ENCODE results near the gene SRGN. TPM values are rescaled to one million over a fixed set of nuclear protein-coding genes. Genes with fewer than 3 reads are reported as not detected.

SRGN gene
- total RNA-seq, 2 experiments from 2014 or later, result 342 to 353 TPM

- intact Hi-C loops (cut with DNase I, micrococcal nuclease), result no loop called here
- Histone ChIP-seq H3K4me3 (ENCODE audit: low read length) (no peak overlapping the region), H3K27me3 (ENCODE audit: control insufficient read depth in 1 of 2, insufficient read depth in 2 of 2, low read length in 2 of 2) (no peaks in the 10 kb centered on the region), H3K36me3 (ENCODE audit: insufficient read depth, low read length) (no peaks in the 10 kb centered on the region), H3K27ac (ENCODE audit: low read depth in 1 of 2, low read length in 2 of 2) (no peak overlapping the region), H3K4me1 (ENCODE audit: insufficient read depth, low read length) (peaks cover 40% of the 10 kb centered on the region), H3K9me3 (ENCODE audit: control insufficient read depth in 1 of 2, insufficient read depth in 1 of 2, low read length in 2 of 2) (no peaks in the 10 kb centered on the region)
- TF ChIP-seq CTCF (IDR thresholded peaks at IDR 0.05), result no peak
- POLR2A ChIA-PET, result no interaction called here
- DNase-seq, result no peak
- Mint-ChIP-seq H3K36me3 (ENCODE audit: low read depth) (no peaks in the 10 kb centered on the region), H3K27ac (no peak overlapping the region), H3K27me3 (no peaks in the 10 kb centered on the region), H3K9me3 (no peaks in the 10 kb centered on the region), H3K4me3 (no peak overlapping the region), H3K4me1 (ENCODE audit: low read depth) (peaks cover 31% of the 10 kb centered on the region)
- CTCF ChIA-PET, result interaction anchor here (0.7 to 1.0 kb wide), 2 partner anchors 38 kb away, joined by 3 to 4 read pairs; no protein-coding TSS in a partner anchor
- no peak for ATAC-seq (ENCODE audit: poor library complexity)
These were observed 45.1 kb upstream of the SRGN start for GRCh38 chr10:69042838-69043237.

GRCh38 chr10:69043931-69044531 is 43.9 kb upstream of the SRGN start:
- POLR2A ChIA-PET, result interaction anchor here (1.0 to 3.7 kb wide), 8 partner anchors 11 to 55 kb away, joined by 3 to 38 read pairs (median 4); partner anchors contain the start of gene SRGN
- peaks cover 52% of the 10 kb centered on the region for H3K4me1 ChIP-seq (ENCODE audit: insufficient read depth, low read length)
- intact Hi-C loops (cut with DNase I, micrococcal nuclease), result no loop called here

GRCh38 chr10:69044546-69044945 is 43.4 kb upstream of the SRGN start:
- Histone ChIP-seq H3K27me3 (ENCODE audit: control insufficient read depth in 1 of 2, insufficient read depth in 2 of 2, low read length in 2 of 2) (no peaks in the 10 kb centered on the region), H3K9me3 (ENCODE audit: control insufficient read depth in 1 of 2, insufficient read depth in 1 of 2, low read length in 2 of 2) (no peaks in the 10 kb centered on the region), H3K4me3 (ENCODE audit: low read length) (no peak overlapping the region), H3K36me3 (ENCODE audit: insufficient read depth, low read length) (no peaks in the 10 kb centered on the region), H3K27ac (ENCODE audit: low read depth in 1 of 2, low read length in 2 of 2) (peak overlapping the region; percentile 60 to 72), H3K4me1 (ENCODE audit: insufficient read depth, low read length) (peaks cover 52% of the 10 kb centered on the region)
- Mint-ChIP-seq H3K36me3 (ENCODE audit: low read depth) (no peaks in the 10 kb centered on the region), H3K4me1 (ENCODE audit: low read depth) (peaks cover 31% of the 10 kb centered on the region), H3K4me3 (peak overlapping the region; percentile 26), H3K9me3 (no peaks in the 10 kb centered on the region), H3K27me3 (no peaks in the 10 kb centered on the region), H3K27ac (peak overlapping the region; percentile 93)
- DNase-seq (peak in 3 of 14 experiments; percentile 39 to 45 (median 43)), ATAC-seq (ENCODE audit: poor library complexity) (no peak)
- POLR2A ChIA-PET, result interaction anchor here (1.0 to 3.7 kb wide), 7 partner anchors 14 to 55 kb away, joined by 3 to 38 read pairs (median 4); partner anchors contain the start of gene SRGN
- CTCF ChIA-PET, result interaction anchor here (1.2 kb wide), 1 partner anchor 11 kb away, joined by 4 read pairs; no protein-coding TSS in a partner anchor
- intact Hi-C loops (cut with DNase I, micrococcal nuclease), result no loop called here
- no peak for TF ChIP-seq CTCF (IDR thresholded peaks at IDR 0.05)

More at GRCh38 chr10:69043931-69044531, 43.9 kb upstream of the SRGN start:
- DNase-seq, result peak in 9 of 14 experiments; percentile 9 to 75 (median 27)
- TF ChIP-seq CTCF (IDR thresholded peaks at IDR 0.05), result no peak
- Mint-ChIP-seq H3K4me3 (peak overlapping the region; percentile 26), H3K27me3 (no peaks in the 10 kb centered on the region), H3K36me3 (ENCODE audit: low read depth) (no peaks in the 10 kb centered on the region), H3K27ac (peak overlapping the region; percentile 93), H3K9me3 (no peaks in the 10 kb centered on the region), H3K4me1 (ENCODE audit: low read depth) (peaks cover 31% of the 10 kb centered on the region)
- peak; percentile 30 for ATAC-seq (ENCODE audit: poor library complexity)
- Histone ChIP-seq H3K27me3 (ENCODE audit: control insufficient read depth in 1 of 2, insufficient read depth in 2 of 2, low read length in 2 of 2) (no peaks in the 10 kb centered on the region), H3K36me3 (ENCODE audit: insufficient read depth, low read length) (no peaks in the 10 kb centered on the region), H3K4me3 (ENCODE audit: low read length) (no peak overlapping the region), H3K9me3 (ENCODE audit: control insufficient read depth in 1 of 2, insufficient read depth in 1 of 2, low read length in 2 of 2) (no peaks in the 10 kb centered on the region), H3K27ac (ENCODE audit: low read depth in 1 of 2, low read length in 2 of 2) (peak overlapping the region; percentile 2 to 10)
- CTCF ChIA-PET, result interaction anchor here (1.0 to 1.2 kb wide), 2 partner anchors 11 to 39 kb away, joined by 3 to 4 read pairs; no protein-coding TSS in a partner anchor

All from CD4-positive, alpha-beta T cell (primary cell).